Fibroblast of lung (primary cell): Measurements from ENCODE around the gene TSC22D1. TPM values are rescaled to one million over a fixed set of nuclear protein-coding genes. Genes with fewer than 3 reads are reported as not detected.
"Not testable (repeated sequence)": the region's sequence is repeated elsewhere in the genome, so short reads cannot be mapped to it uniquely, and the experiment has no call there.

ENCODE experiments used
- DNase-seq, 2 donors: peaks; one replicate each; pipeline versions ENCODE4 v3.0.0 to v3.0.0-alpha.2; 2010; ENCODE audit warnings: low read depth in 2 of 2
- H2AFZ ChIP-seq: 2 replicates; pipeline ENCODE4 v1.5.1; 2012; ENCODE audit warnings: low read length, control low read depth, inconsistent platforms
- H3K27ac ChIP-seq: 2 replicates; pipeline ENCODE4 v1.5.1; 2011; ENCODE audit warnings: low read length, control low read depth; ENCODE audit not compliant: insufficient read depth
- H3K27me3 ChIP-seq: 2 replicates; pipeline ENCODE4 v1.5.1; 2011; ENCODE audit warnings: mild to moderate bottlenecking, low read length; ENCODE audit not compliant: control insufficient read depth, insufficient read depth
- H3K36me3 ChIP-seq: 2 replicates; pipeline ENCODE4 v1.5.1; 2011; ENCODE audit warnings: low read length; ENCODE audit not compliant: control insufficient read depth, insufficient read depth
- H3K4me1 ChIP-seq: 2 replicates; pipeline ENCODE4 v1.5.1; 2011; ENCODE audit warnings: low read length; ENCODE audit not compliant: control insufficient read depth, insufficient read depth; ENCODE audit errors: extremely low read depth
- H3K4me2 ChIP-seq: 2 replicates; pipeline ENCODE4 v1.5.1; 2011; ENCODE audit warnings: low read length, control low read depth; ENCODE audit not compliant: insufficient read depth; ENCODE audit errors: extremely low read depth
- H3K4me3 ChIP-seq, 4 experiments: fragments of 200-600 bp in 1 of 4; sonication (generic) in 1 of 4; replicated peaks in 1 of 4; 2 replicates each; pipeline ENCODE4 v1.5.1; 2011 to 2016; ENCODE audit warnings: low read length in 4 of 4, low read depth in 3 of 4, mild to moderate bottlenecking in 3 of 4, control low read depth in 2 of 4, inconsistent platforms in 1 of 4, mixed read lengths in 1 of 4; ENCODE audit not compliant: insufficient read depth in 1 of 4; ENCODE audit errors: control extremely low read depth in 1 of 4
- H3K79me2 ChIP-seq: 2 replicates; pipeline ENCODE4 v1.5.1; 2012; ENCODE audit warnings: mild to moderate bottlenecking, low read length, inconsistent platforms; ENCODE audit not compliant: control insufficient read depth, insufficient read depth
- H3K9ac ChIP-seq: 2 replicates; pipeline ENCODE4 v1.5.1; 2011; ENCODE audit warnings: mild to moderate bottlenecking, low read length, control low read depth; ENCODE audit not compliant: insufficient read depth
- H3K9me3 ChIP-seq: 2 replicates; pipeline ENCODE4 v1.5.1; 2012; ENCODE audit warnings: low read depth, low read length; ENCODE audit not compliant: control insufficient read depth, insufficient read depth
- H4K20me1 ChIP-seq: 2 replicates; pipeline ENCODE4 v1.5.1; 2011; ENCODE audit warnings: low read length; ENCODE audit not compliant: control insufficient read depth, insufficient read depth; ENCODE audit errors: extremely low read depth
- CTCF ChIP-seq, 2 donors: IDR thresholded peaks in 1 of 2; conservative IDR thresholded peaks in 1 of 2; 1 replicate in 1 of 2; 2 replicates in 1 of 2; pipeline ENCODE4 v1.5.1; 2011 to 2012; ENCODE audit warnings: low read length in 2 of 2, control low read depth in 1 of 2, inconsistent platforms in 1 of 2, low read depth in 1 of 2, mild to moderate bottlenecking in 1 of 2
- EZH2 ChIP-seq: IDR thresholded peaks from 2 replicates; pipeline ENCODE4 v1.5.1; 2012; ENCODE audit warnings: low read length, control low read depth, mild to moderate bottlenecking; ENCODE audit errors: missing control alignments
- polyA plus RNA-seq, 2 donors: library from polyadenylated mRNA; depleted of rRNA in 1 of 2; stranded (reverse) in 1 of 2; unstranded in 1 of 2; fragments of >200 nt; gene quantifications; 2 replicates each; pipeline ENCODE4 v1.2.1, GENCODE V29; 2011 to 2012; ENCODE audit warnings: missing spikeins in 1 of 2
- total RNA-seq: library from RNA; depleted of rRNA; stranded (reverse); fragments of >200 nt; gene quantifications from 2 replicates; pipeline ENCODE4 v1.2.1, GENCODE V29; 2014

Gene TSC22D1
- total and polyA plus RNA-seq, 2 donors (not counting 1 experiment from before 2014, with no cell fraction given) = 80.4 to 97.6 TPM

- Histone ChIP-seq H3K9ac (no peak overlapping the region), H3K27me3 (no peaks in the 10 kb centered on the region), H3K4me1 (no peaks in the 10 kb centered on the region), H2AFZ (no peak overlapping the region), H3K4me3 (no peak overlapping the region), H3K9me3 (no peaks in the 10 kb centered on the region), H4K20me1 (no peaks in the 10 kb centered on the region), H3K36me3 (no peaks in the 10 kb centered on the region), H3K4me2 (no peak overlapping the region), H3K27ac (no peak overlapping the region), H3K79me2 (no peaks in the 10 kb centered on the region)
- no peak for TF ChIP-seq EZH2
- no peak for DNase-seq
Measured at GRCh38 chr13:44514278-44514677, 61.9 kb downstream of the TSC22D1 start.

- H3K9ac ChIP-seq, H4K20me1 ChIP-seq, H3K27ac ChIP-seq, H3K79me2 ChIP-seq, H3K4me1 ChIP-seq, H3K27me3 ChIP-seq, H3K36me3 ChIP-seq, H3K9me3 ChIP-seq, H3K4me3 ChIP-seq, DNase-seq, H3K4me2 ChIP-seq, H2AFZ ChIP-seq: not testable (repeated sequence)
Measured at GRCh38 chr13:44509853-44510252, 66.3 kb downstream of the TSC22D1 start.

GRCh38 chr13:44508562-44509077, 67.5 kb downstream of the TSC22D1 start:
- H3K27me3 ChIP-seq = no peaks in the 10 kb centered on the region
- H3K79me2 ChIP-seq = no peaks in the 10 kb centered on the region
- DNase-seq = no peak
- TF ChIP-seq EZH2 (no peak), CTCF (conservative IDR thresholded peaks at IDR 0.05 in 1 of 2, IDR thresholded peaks at IDR 0.05 in 1 of 2; ENCODE audit: low read depth in 1 of 2, low read length in 2 of 2) (no peak)
- H3K9ac ChIP-seq = no peak overlapping the region
- H2AFZ ChIP-seq = no peak overlapping the region
- no peaks in the 10 kb centered on the region for H3K36me3 ChIP-seq
- no peaks in the 10 kb centered on the region for H4K20me1 ChIP-seq
- H3K27ac ChIP-seq = no peak overlapping the region
- H3K4me2 ChIP-seq = no peak overlapping the region
- H3K9me3 ChIP-seq = no peaks in the 10 kb centered on the region
- no peaks in the 10 kb centered on the region for H3K4me1 ChIP-seq
- no peak overlapping the region for H3K4me3 ChIP-seq

- Histone ChIP-seq H3K9me3 (no peaks in the 10 kb centered on the region), H2AFZ (no peak overlapping the region), H3K4me3 (no peak overlapping the region), H3K4me1 (no peaks in the 10 kb centered on the region), H3K9ac (no peak overlapping the region), H3K4me2 (no peak overlapping the region), H3K79me2 (no peaks in the 10 kb centered on the region), H3K27ac (no peak overlapping the region), H3K36me3 (no peaks in the 10 kb centered on the region), H4K20me1 (no peaks in the 10 kb centered on the region), H3K27me3 (no peaks in the 10 kb centered on the region)
- TF ChIP-seq EZH2 (no peak), CTCF (conservative IDR thresholded peaks at IDR 0.05 in 1 of 2, IDR thresholded peaks at IDR 0.05 in 1 of 2; ENCODE audit: low read depth in 1 of 2, low read length in 2 of 2) (no peak)
- DNase-seq = no peak
Measured at GRCh38 chr13:44507639-44508038, 68.5 kb downstream of the TSC22D1 start.
